ENCODE data around the gene HPDL. TPM values are rescaled to one million over a fixed set of nuclear protein-coding genes. Genes with fewer than 3 reads are reported as not detected.

HPDL gene
- total RNA-seq, 1 donor from 2014 or later = 0.64 TPM

DNA sequence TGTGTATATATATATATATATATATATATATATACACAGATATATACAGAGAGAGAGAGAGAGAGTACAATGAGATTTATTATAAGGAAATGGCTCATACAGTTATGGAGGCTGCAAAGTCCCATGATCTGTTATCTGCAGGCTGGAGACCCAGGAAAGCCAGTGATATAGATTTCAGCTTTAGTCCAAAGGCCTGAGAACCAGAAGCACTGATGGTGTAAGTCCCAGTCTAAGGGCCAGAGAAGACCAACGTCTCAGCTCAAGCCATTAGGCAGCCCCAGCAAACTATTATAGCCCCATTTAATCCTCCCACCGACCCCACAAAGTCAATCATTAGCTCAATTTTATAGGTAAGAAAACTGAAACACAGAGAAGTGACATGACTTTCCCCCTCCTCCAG lies 35.0 kb upstream of the HPDL start:
- H3K9ac ChIP-seq = no peak overlapping the region
- Mint-ChIP-seq H3K4me3 (no peak overlapping the region), H3K27me3 (ENCODE audit: insufficient read depth, low read depth) (peaks cover 5% of the 10 kb centered on the region), H3K27ac (no peak overlapping the region), H3K9me3 (no peaks in the 10 kb centered on the region), H3K36me3 (no peaks in the 10 kb centered on the region), H3K4me1 (no peaks in the 10 kb centered on the region)
- no peaks in the 10 kb centered on the region for H3K9me3 ChIP-seq (ENCODE audit: low read depth)
- TF ChIP-seq EZH2 (IDR thresholded peaks at IDR 0.05) = no peak
- TF ChIP-seq EZH2phosphoT487 (IDR thresholded peaks at IDR 0.05) = no peak
- TF ChIP-seq, protein P1, sequence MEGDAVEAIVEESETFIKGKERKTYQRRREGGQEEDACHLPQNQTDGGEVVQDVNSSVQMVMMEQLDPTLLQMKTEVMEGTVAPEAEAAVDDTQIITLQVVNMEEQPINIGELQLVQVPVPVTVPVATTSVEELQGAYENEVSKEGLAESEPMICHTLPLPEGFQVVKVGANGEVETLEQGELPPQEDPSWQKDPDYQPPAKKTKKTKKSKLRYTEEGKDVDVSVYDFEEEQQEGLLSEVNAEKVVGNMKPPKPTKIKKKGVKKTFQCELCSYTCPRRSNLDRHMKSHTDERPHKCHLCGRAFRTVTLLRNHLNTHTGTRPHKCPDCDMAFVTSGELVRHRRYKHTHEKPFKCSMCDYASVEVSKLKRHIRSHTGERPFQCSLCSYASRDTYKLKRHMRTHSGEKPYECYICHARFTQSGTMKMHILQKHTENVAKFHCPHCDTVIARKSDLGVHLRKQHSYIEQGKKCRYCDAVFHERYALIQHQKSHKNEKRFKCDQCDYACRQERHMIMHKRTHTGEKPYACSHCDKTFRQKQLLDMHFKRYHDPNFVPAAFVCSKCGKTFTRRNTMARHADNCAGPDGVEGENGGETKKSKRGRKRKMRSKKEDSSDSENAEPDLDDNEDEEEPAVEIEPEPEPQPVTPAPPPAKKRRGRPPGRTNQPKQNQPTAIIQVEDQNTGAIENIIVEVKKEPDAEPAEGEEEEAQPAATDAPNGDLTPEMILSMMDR (IDR thresholded peaks at IDR 0.05) = no peak
- H3K27me3 ChIP-seq = no peaks in the 10 kb centered on the region
- no peak overlapping the region for H3K4me2 ChIP-seq
- DNase-seq (ENCODE audit: low spot score) = no peak
- no peaks in the 10 kb centered on the region for H4K20me1 ChIP-seq (ENCODE audit: low read depth)
- H3K4me1 ChIP-seq = no peaks in the 10 kb centered on the region
- H3K79me2 ChIP-seq (ENCODE audit: low read depth) = no peaks in the 10 kb centered on the region
- H2AFZ ChIP-seq (replicated peaks) = no peak overlapping the region
- no peak overlapping the region for H3K27ac ChIP-seq
- no peaks in the 10 kb centered on the region for H3K36me3 ChIP-seq
- no peaks in the 10 kb centered on the region for H3F3A ChIP-seq (ENCODE audit: low read depth)
- H3K4me3 ChIP-seq = no peak overlapping the region

DNA sequence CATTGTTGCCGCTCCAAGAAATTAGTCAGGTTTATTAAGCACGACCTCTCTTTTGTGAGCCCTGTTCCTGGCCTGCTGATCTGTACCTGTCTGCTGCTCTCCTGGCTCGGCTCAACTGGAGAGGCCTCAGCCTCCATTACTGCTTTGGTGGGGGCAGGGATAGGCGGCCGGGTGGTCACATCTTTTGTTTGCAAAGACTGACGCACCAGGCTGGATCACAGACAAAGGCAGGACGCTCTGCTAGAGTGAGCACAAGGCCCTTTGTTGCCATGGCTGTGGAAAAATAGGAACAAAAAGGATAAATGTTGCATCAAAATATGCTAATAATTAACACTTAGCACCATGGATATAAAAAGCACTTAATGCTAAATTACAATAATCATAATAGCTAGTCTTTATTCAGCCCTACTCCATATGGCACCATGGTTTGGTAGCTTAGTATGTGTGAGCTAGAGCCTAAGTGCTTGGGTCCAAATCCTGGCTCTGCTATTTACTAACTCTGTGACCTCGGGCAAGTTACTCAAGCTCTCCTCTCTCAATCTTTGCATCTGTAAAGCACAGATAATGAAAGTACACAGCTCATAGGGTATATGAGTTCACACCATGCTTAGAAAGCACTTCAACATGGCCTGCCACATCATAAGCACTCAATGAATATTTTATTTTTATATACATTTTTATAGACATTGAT lies 28.9 kb upstream of the HPDL start:
- Histone ChIP-seq H3K9ac (no peak overlapping the region), H3K4me1 (peaks cover 18% of the 10 kb centered on the region), H3K4me3 (no peak overlapping the region), H2AFZ (replicated peaks) (peak overlapping the region; percentile 71), H3K9me3 (ENCODE audit: low read depth) (no peaks in the 10 kb centered on the region), H3K4me2 (peak overlapping the region; percentile 16), H4K20me1 (ENCODE audit: low read depth) (no peaks in the 10 kb centered on the region), H3K36me3 (no peaks in the 10 kb centered on the region), H3K27me3 (no peaks in the 10 kb centered on the region), H3F3A (ENCODE audit: low read depth) (peaks cover 15% of the 10 kb centered on the region), H3K27ac (no peak overlapping the region), H3K79me2 (ENCODE audit: low read depth) (no peaks in the 10 kb centered on the region)
- TF ChIP-seq EZH2phosphoT487 (IDR thresholded peaks at IDR 0.05) = no peak
- no peak for TF ChIP-seq EZH2 (IDR thresholded peaks at IDR 0.05)
- TF ChIP-seq, protein P1 (IDR thresholded peaks at IDR 0.05) = no peak
- Mint-ChIP-seq H3K27me3 (ENCODE audit: insufficient read depth, low read depth) (peaks cover 6% of the 10 kb centered on the region), H3K4me1 (peaks cover 19% of the 10 kb centered on the region), H3K4me3 (no peak overlapping the region), H3K9me3 (no peaks in the 10 kb centered on the region), H3K27ac (peak overlapping the region; percentile 95), H3K36me3 (no peaks in the 10 kb centered on the region)
- DNase-seq (ENCODE audit: low spot score) = peak; percentile 69

DNA sequence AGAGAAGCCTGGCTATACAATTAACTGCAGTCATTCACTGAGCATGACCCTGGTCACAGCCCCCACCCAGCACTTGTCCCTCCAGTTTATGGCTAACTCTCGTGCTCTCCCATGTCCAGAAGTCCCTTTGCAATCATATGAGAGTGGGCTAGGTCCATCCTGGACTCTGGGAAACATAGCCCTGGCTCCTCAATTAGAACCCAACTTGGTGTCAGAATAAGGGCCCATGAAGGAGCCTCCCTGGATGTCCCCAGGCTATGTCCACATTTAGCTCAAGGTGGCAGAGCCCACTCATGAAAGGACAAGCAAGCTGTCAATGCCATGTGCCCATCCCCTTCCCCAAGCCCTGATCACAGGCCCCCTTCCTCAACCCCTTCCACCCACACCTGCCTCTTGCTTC lies 27.4 kb upstream of the HPDL start:
- H3K27me3 Mint-ChIP-seq (ENCODE audit: insufficient read depth, low read depth) = peaks cover 4% of the 10 kb centered on the region
- Histone ChIP-seq H3K4me3 (no peak overlapping the region), H3K4me1 (peaks cover 22% of the 10 kb centered on the region), H3K27ac (no peak overlapping the region), H3K27me3 (no peaks in the 10 kb centered on the region), H3K36me3 (no peaks in the 10 kb centered on the region), H3F3A (ENCODE audit: low read depth) (peaks cover 20% of the 10 kb centered on the region), H4K20me1 (ENCODE audit: low read depth) (no peaks in the 10 kb centered on the region), H3K9ac (no peak overlapping the region), H3K4me2 (no peak overlapping the region), H3K79me2 (ENCODE audit: low read depth) (no peaks in the 10 kb centered on the region), H2AFZ (replicated peaks) (no peak overlapping the region), H3K9me3 (ENCODE audit: low read depth) (no peaks in the 10 kb centered on the region)
- no peaks in the 10 kb centered on the region for H3K36me3 Mint-ChIP-seq
- no peak overlapping the region for H3K4me3 Mint-ChIP-seq
- DNase-seq (ENCODE audit: low spot score) = no peak
- TF ChIP-seq, protein P1 (IDR thresholded peaks at IDR 0.05) = no peak
- no peak for TF ChIP-seq EZH2 (IDR thresholded peaks at IDR 0.05)
- no peak for TF ChIP-seq EZH2phosphoT487 (IDR thresholded peaks at IDR 0.05)
- no peak overlapping the region for H3K27ac Mint-ChIP-seq
- no peaks in the 10 kb centered on the region for H3K9me3 Mint-ChIP-seq
- H3K4me1 Mint-ChIP-seq = peaks cover 22% of the 10 kb centered on the region

Measured in neural progenitor cell (in vitro differentiated cells).